ENCODE measurements around the gene ACSL6.

Gene ACSL6

GRCh38 chr5:131996210-131997025, 15.0 kb downstream of the ACSL6 start:
- peaks cover 4% of the 10 kb centered on the region for H3K27me3 ChIP-seq (ENCODE audit: low read depth, low read length)
- no peaks in the 10 kb centered on the region for H3K36me3 ChIP-seq (ENCODE audit: control insufficient read depth in 1 of 2, insufficient read depth in 2 of 2, low read length in 2 of 2)
- H3K9me3 ChIP-seq (ENCODE audit: control insufficient read depth in 1 of 2, low read length in 2 of 2) = no peaks in the 10 kb centered on the region
- H3K27ac ChIP-seq (ENCODE audit: low read length) = no peak overlapping the region
- H3K4me1 ChIP-seq (ENCODE audit: control insufficient read depth in 1 of 2, insufficient read depth in 2 of 2, low read length in 2 of 2) = peaks cover 0 to 7% of the 10 kb centered on the region in 2 donors
- no peak overlapping the region for H3K4me3 ChIP-seq (ENCODE audit: low read depth in 1 of 2, low read length in 2 of 2)

DNA sequence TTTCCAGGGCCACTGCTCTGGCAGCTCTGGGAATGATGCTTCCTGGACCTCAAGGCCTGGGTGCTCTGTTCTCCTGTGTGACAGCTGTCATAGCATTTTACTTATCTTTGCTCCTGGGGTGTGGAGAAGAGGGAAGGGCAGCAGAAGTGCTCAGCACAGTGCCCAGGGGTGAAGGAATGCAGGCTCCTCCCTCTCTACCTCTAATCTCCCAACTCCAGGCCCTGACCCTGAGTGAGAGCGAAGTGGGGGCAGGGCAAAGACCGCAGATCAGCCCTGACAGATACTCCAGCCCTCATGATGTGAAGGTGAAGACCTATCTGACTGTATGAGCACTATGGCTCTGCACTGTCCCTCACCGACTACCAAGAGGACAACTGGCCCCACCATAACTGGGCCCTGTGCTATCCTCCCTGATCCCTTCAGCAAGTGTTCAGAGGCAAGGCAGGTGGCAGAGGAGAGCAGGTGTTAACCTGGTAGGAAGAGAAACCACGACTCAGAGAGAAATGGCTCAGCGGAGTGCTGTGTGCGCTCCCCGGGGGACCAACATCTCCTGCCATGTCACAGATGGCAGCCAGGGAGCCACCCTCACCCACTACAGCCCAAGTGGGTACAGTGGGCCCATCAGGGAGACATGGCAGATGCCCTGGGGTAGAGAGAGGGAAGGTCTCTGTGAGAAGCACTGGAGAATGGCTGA, 16.8 kb downstream of the ACSL6 start:
- Histone ChIP-seq H3K9me3 (ENCODE audit: control insufficient read depth in 1 of 2, low read length in 2 of 2) (no peaks in the 10 kb centered on the region), H3K4me1 (ENCODE audit: control insufficient read depth in 1 of 2, insufficient read depth in 2 of 2, low read length in 2 of 2) (peaks cover 0 to 7% of the 10 kb centered on the region in 2 donors), H3K36me3 (ENCODE audit: control insufficient read depth in 1 of 2, insufficient read depth in 2 of 2, low read length in 2 of 2) (no peaks in the 10 kb centered on the region)

DNA sequence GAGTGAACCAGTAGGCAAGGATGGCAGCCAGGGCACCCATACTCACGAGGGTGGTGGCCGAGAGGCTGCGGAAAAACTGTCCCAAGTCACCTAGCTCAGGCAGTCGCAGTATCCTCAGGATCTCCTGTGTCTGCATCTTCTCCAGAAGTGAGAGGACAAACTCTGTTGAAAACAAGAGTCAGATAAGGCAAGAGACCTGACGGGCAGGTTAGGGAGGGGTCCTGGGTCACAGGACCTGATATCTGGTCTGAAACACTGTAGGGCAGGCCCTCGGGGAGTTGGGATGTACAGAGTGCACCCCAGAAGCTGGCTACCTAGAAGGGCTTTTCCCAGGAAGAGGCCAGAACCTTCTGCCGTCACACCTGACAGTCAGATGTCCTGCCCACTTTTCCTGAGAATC, 17.4 kb downstream of the ACSL6 start:
- peaks cover 0 to 7% of the 10 kb centered on the region in 2 donors for H3K4me1 ChIP-seq (ENCODE audit: control insufficient read depth in 1 of 2, insufficient read depth in 2 of 2, low read length in 2 of 2)
- no peak overlapping the region for H3K4me3 ChIP-seq (ENCODE audit: low read depth in 1 of 2, low read length in 2 of 2)
- H3K36me3 ChIP-seq (ENCODE audit: control insufficient read depth in 1 of 2, insufficient read depth in 2 of 2, low read length in 2 of 2) = no peaks in the 10 kb centered on the region
- no peak overlapping the region for H3K27ac ChIP-seq (ENCODE audit: low read length)
- H3K9me3 ChIP-seq (ENCODE audit: control insufficient read depth in 1 of 2, low read length in 2 of 2) = no peaks in the 10 kb centered on the region
- H3K27me3 ChIP-seq (ENCODE audit: low read depth, low read length) = no peaks in the 10 kb centered on the region

More for the DNA sequence above, 16.8 kb downstream of the ACSL6 start:
- no peaks in the 10 kb centered on the region for H3K27me3 ChIP-seq (ENCODE audit: low read depth, low read length)
- H3K27ac ChIP-seq (ENCODE audit: low read length) = no peak overlapping the region
- H3K4me3 ChIP-seq (ENCODE audit: low read depth in 1 of 2, low read length in 2 of 2) = no peak overlapping the region

DNA sequence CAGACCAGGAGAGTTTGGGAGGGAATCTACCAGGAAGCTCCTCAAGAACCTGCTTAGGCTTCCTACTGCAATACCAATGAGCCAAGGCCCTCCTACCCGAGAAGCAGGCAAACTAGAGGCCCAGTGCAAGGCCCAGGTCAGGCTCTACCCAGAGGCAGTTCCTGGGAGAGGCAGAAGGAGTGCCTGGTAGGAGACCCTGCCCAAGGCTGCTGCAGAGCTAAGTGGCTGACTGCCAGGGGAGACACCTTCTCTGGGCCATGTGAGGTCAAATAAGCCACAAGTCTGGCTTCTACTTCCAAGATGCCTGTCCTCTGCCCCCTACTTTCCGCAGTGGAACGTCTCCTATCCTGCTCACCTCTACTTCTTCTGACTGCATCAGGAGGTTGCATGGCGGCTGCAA, 17.8 kb downstream of the ACSL6 start:
- Histone ChIP-seq H3K4me3 (ENCODE audit: low read depth in 1 of 2, low read length in 2 of 2) (no peak overlapping the region), H3K36me3 (ENCODE audit: control insufficient read depth in 1 of 2, insufficient read depth in 2 of 2, low read length in 2 of 2) (no peaks in the 10 kb centered on the region), H3K27ac (ENCODE audit: low read length) (no peak overlapping the region), H3K4me1 (ENCODE audit: control insufficient read depth in 1 of 2, insufficient read depth in 2 of 2, low read length in 2 of 2) (peaks cover 0 to 3% of the 10 kb centered on the region in 2 donors), H3K27me3 (ENCODE audit: low read depth, low read length) (no peaks in the 10 kb centered on the region), H3K9me3 (ENCODE audit: control insufficient read depth in 1 of 2, low read length in 2 of 2) (no peaks in the 10 kb centered on the region)

DNA sequence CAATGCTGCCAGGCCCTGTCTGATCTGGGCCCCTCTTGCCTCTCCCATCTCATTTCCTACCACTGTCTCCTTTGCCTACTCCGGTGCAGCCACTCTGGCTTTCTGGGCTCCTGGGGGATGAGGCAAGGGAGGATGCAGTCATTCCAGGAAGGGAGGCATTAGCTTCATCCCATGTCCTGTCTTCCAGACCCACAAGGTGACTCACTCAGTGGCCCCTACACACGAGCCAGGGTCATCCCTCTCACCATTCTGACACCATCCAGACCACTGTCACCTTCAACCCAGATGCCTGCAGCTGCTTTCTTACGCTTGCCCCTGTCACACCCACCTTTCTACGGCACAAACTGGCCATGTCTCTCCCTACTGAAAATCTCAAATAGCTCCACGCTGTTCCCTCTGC, 19.1 kb downstream of the ACSL6 start:
- Histone ChIP-seq H3K4me3 (ENCODE audit: low read depth in 1 of 2, low read length in 2 of 2) (no peak overlapping the region), H3K9me3 (ENCODE audit: control insufficient read depth in 1 of 2, low read length in 2 of 2) (no peaks in the 10 kb centered on the region), H3K4me1 (ENCODE audit: control insufficient read depth in 1 of 2, insufficient read depth in 2 of 2, low read length in 2 of 2) (no peaks in the 10 kb centered on the region), H3K27me3 (ENCODE audit: low read depth, low read length) (no peaks in the 10 kb centered on the region), H3K27ac (ENCODE audit: low read length) (no peak overlapping the region), H3K36me3 (ENCODE audit: control insufficient read depth in 1 of 2, insufficient read depth in 2 of 2, low read length in 2 of 2) (no peaks in the 10 kb centered on the region)

GRCh38 chr5:131991593-131992324, 19.7 kb downstream of the ACSL6 start:
- no peaks in the 10 kb centered on the region for H3K27me3 ChIP-seq (ENCODE audit: low read depth, low read length)
- no peaks in the 10 kb centered on the region for H3K36me3 ChIP-seq (ENCODE audit: control insufficient read depth in 1 of 2, insufficient read depth in 2 of 2, low read length in 2 of 2)
- no peaks in the 10 kb centered on the region for H3K4me1 ChIP-seq (ENCODE audit: control insufficient read depth in 1 of 2, insufficient read depth in 2 of 2, low read length in 2 of 2)
- no peaks in the 10 kb centered on the region for H3K9me3 ChIP-seq (ENCODE audit: control insufficient read depth in 1 of 2, low read length in 2 of 2)
- no peak overlapping the region for H3K27ac ChIP-seq (ENCODE audit: low read length)
- H3K4me3 ChIP-seq (ENCODE audit: low read depth in 1 of 2, low read length in 2 of 2) = no peak overlapping the region

DNA sequence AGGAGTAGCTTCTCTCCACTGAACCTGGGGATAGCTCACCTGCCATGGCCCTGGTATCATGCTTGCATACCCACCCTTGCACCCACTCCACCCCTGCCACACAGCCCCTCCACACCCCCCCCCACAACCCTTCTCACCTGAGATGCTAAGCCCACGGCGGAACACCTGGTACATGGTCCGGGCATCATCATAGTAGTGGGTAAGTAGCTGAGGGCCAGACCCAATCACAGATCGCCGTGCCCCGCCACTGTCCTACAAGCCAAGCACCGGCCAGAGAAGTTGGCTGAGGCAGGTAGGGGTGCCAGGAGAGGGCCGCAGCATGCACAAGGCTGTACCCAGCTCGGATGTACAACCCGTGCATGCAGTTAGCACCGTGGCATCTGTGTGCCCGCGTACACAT, 20.7 kb downstream of the ACSL6 start:
- no peaks in the 10 kb centered on the region for H3K36me3 ChIP-seq (ENCODE audit: control insufficient read depth in 1 of 2, insufficient read depth in 2 of 2, low read length in 2 of 2)
- no peak overlapping the region for H3K4me3 ChIP-seq (ENCODE audit: low read depth in 1 of 2, low read length in 2 of 2)
- no peaks in the 10 kb centered on the region for H3K4me1 ChIP-seq (ENCODE audit: control insufficient read depth in 1 of 2, insufficient read depth in 2 of 2, low read length in 2 of 2)
- no peak overlapping the region for H3K27ac ChIP-seq (ENCODE audit: low read length)
- no peaks in the 10 kb centered on the region for H3K27me3 ChIP-seq (ENCODE audit: low read depth, low read length)
- H3K9me3 ChIP-seq (ENCODE audit: control insufficient read depth in 1 of 2, low read length in 2 of 2) = no peaks in the 10 kb centered on the region

GRCh38 chr5:131988601-131989000, 22.9 kb downstream of the ACSL6 start:
- Histone ChIP-seq H3K9me3 (ENCODE audit: control insufficient read depth in 1 of 2, low read length in 2 of 2) (no peaks in the 10 kb centered on the region), H3K36me3 (ENCODE audit: control insufficient read depth in 1 of 2, insufficient read depth in 2 of 2, low read length in 2 of 2) (no peaks in the 10 kb centered on the region)

DNA sequence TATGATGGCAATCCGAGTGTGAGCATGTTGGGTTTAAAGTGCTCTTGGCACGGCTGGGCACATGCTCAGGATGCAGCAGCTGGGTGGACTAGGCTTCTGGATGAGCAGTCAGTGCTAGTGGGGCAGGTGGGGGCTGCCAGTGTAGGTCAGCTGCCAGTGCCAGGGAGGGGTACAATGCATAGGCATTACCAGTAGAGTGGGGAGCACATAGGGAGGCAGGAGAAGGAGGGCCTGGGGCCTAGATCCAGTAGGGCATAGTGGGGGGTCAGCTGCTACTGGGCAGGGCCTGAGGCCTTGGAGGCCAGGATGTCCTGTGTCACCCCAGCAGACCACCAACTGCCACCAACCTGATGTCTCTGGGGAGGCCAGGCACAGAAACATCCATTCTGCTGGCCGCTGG, 24.2 kb downstream of the ACSL6 start:
- Histone ChIP-seq H3K4me3 (ENCODE audit: low read depth in 1 of 2, low read length in 2 of 2) (no peak overlapping the region), H3K27ac (ENCODE audit: low read length) (no peak overlapping the region), H3K4me1 (ENCODE audit: control insufficient read depth in 1 of 2, insufficient read depth in 2 of 2, low read length in 2 of 2) (peaks cover 0 to 10% of the 10 kb centered on the region in 2 donors), H3K27me3 (ENCODE audit: low read depth, low read length) (no peaks in the 10 kb centered on the region), H3K9me3 (ENCODE audit: control insufficient read depth in 1 of 2, low read length in 2 of 2) (no peaks in the 10 kb centered on the region), H3K36me3 (ENCODE audit: control insufficient read depth in 1 of 2, insufficient read depth in 2 of 2, low read length in 2 of 2) (no peaks in the 10 kb centered on the region)

More at GRCh38 chr5:131988601-131989000, 22.9 kb downstream of the ACSL6 start:
- H3K4me1 ChIP-seq (ENCODE audit: control insufficient read depth in 1 of 2, insufficient read depth in 2 of 2, low read length in 2 of 2) = no peaks in the 10 kb centered on the region
- no peak overlapping the region for H3K27ac ChIP-seq (ENCODE audit: low read length)
- no peak overlapping the region for H3K4me3 ChIP-seq (ENCODE audit: low read depth in 1 of 2, low read length in 2 of 2)
- no peaks in the 10 kb centered on the region for H3K27me3 ChIP-seq (ENCODE audit: low read depth, low read length)

DNA sequence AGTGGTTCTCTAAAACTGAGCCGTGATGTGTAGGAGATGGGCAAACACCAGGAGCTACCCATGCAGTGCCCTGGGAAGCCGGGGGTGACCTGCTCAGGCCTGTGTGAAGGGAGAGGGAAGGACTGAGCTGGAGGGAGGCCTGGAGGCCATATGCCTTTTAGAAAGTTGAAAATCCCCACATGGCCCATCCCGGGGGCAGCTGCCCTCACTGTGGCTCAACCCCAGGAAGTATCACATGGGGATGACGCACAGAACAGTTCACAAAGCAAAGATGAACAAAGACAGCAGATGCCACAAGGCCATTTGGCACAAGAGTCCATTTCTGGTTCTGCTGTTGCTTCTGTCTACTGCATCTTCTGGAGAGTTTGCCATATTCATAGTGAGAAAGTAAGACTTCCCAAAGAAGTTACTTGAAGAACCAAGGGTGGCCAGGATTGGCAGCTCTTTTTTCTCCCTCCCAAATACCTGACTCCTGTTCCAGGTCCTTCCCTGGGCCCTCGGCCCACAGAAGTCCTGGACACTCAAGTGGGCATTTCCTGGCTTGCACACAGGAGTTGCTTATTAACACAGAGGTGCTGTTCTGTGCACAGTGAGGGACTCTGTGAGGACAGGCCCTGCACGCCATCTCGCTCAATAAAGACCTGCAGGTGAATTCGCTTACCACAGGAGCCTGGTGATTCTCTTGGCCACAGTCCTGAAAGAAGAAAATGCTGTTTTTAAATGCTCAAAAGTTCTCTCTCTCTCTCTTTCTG, 25.1 kb downstream of the ACSL6 start:
- Histone ChIP-seq H3K4me1 (ENCODE audit: control insufficient read depth in 1 of 2, insufficient read depth in 2 of 2, low read length in 2 of 2) (peaks cover 0 to 10% of the 10 kb centered on the region in 2 donors), H3K9me3 (ENCODE audit: control insufficient read depth in 1 of 2, low read length in 2 of 2) (no peaks in the 10 kb centered on the region), H3K4me3 (ENCODE audit: low read depth in 1 of 2, low read length in 2 of 2) (no peak overlapping the region), H3K27ac (ENCODE audit: low read length) (no peak overlapping the region), H3K27me3 (ENCODE audit: low read depth, low read length) (no peaks in the 10 kb centered on the region), H3K36me3 (ENCODE audit: control insufficient read depth in 1 of 2, insufficient read depth in 2 of 2, low read length in 2 of 2) (no peaks in the 10 kb centered on the region)

Data from muscle layer of duodenum (tissue), 2 donors.